Sigmoid colon (tissue), 7 donors: ENCODE results near the gene WDR48. TPM values are rescaled to one million over a fixed set of nuclear protein-coding genes. Genes with fewer than 3 reads are reported as not detected.

Experiments
- DNase-seq: peaks from one replicate; pipeline ENCODE4 v3.0.0-alpha.2; 2019
- H3K27ac ChIP-seq, 4 donors: fragments of 200-600 bp; sonication (generic); one replicate each; pipeline ENCODE4 v1.5.1; 2016 to 2019; ENCODE audit warnings: mild to moderate bottlenecking in 1 of 4
- H3K27me3 ChIP-seq, 3 donors: fragments of 200-600 bp; sonication (generic); one replicate each; pipeline ENCODE4 v1.5.1; 2019; ENCODE audit warnings: mild to moderate bottlenecking in 1 of 3
- H3K36me3 ChIP-seq, 4 donors: fragments of 200-600 bp; sonication (generic); one replicate each; pipeline ENCODE4 v1.5.1; 2016 to 2019
- H3K4me1 ChIP-seq, 4 donors: fragments of 200-600 bp; sonication (generic); one replicate each; pipeline ENCODE4 v1.5.1; 2017 to 2019
- H3K4me3 ChIP-seq, 4 donors: fragments of 200-600 bp; sonication (generic); one replicate each; pipeline ENCODE4 v1.5.1; 2017 to 2019; ENCODE audit warnings: mild to moderate bottlenecking in 2 of 4, moderate library complexity in 1 of 4
- H3K9me3 ChIP-seq, 4 donors: fragments of 200-600 bp in 3 of 4; sonication (generic) in 3 of 4; one replicate each; pipeline versions ENCODE4 v1.5.1 to v1.6.1; 2013 to 2019
- EP300 ChIP-seq, 4 donors: sonication (generic); formaldehyde crosslinking; IDR thresholded peaks; one replicate each; pipeline ENCODE4 v1.6.1; 2017; ENCODE audit warnings: antibody characterized with exemption in 4 of 4
- POLR2A ChIP-seq, 2 donors: fragments of 450-650 bp; IDR thresholded peaks; one replicate each; pipeline ENCODE4 v1.6.1; 2016; ENCODE audit warnings: antibody characterized with exemption in 2 of 2, mild to moderate bottlenecking in 2 of 2, moderate library complexity in 2 of 2
- POLR2AphosphoS5 ChIP-seq, 4 donors: sonication (generic); formaldehyde crosslinking; IDR thresholded peaks; one replicate each; pipeline ENCODE4 v1.6.1; 2017; ENCODE audit warnings: antibody characterized with exemption in 4 of 4
- WGBS, 2 donors: extraction: QIAGEN DNeasy Blood & Tissue Kit; methylation state at CpG; one replicate each; pipeline ENCODE4 v1.1.7; 2013; 5-methylcytosine and 5-hydroxymethylcytosine counted together
- intact Hi-C: fragments of 100-400 bp; cut with DNase I; formaldehyde crosslinking; loops from one replicate; pipeline ENCODE4 v1.15.1; 2023
- polyA plus RNA-seq, 3 donors: library from polyadenylated mRNA; stranded (reverse); fragments of 200-250 nt; gene quantifications; one replicate each; pipeline ENCODE4 v1.2.3, GENCODE V29; 2013
- total RNA-seq, 4 donors: library from RNA; depleted of rRNA; stranded (reverse); fragments of >200 nt; gene quantifications; one replicate each; pipeline ENCODE4 v1.1.0, GENCODE V29; 2016
- TF ChIP-seq, protein P1 (sequence below), 4 experiments: fragments of 450-650 bp in 3 of 4; fragments of 200-600 bp in 1 of 4; IDR thresholded peaks; one replicate each; pipeline ENCODE4 v1.5.1; 2016 to 2019; ENCODE audit warnings: antibody characterized with exemption in 4 of 4, mild to moderate bottlenecking in 3 of 4, moderate library complexity in 2 of 4
- donor health status: healthy with polysubstance abuse.
- donor health status: Bipolar disorder and iron deficiency.
- donor health status: healthy.

WDR48 gene
- total and polyA plus RNA-seq, 7 donors: 15.3 to 50.2 (median 37.4) TPM

DNA sequence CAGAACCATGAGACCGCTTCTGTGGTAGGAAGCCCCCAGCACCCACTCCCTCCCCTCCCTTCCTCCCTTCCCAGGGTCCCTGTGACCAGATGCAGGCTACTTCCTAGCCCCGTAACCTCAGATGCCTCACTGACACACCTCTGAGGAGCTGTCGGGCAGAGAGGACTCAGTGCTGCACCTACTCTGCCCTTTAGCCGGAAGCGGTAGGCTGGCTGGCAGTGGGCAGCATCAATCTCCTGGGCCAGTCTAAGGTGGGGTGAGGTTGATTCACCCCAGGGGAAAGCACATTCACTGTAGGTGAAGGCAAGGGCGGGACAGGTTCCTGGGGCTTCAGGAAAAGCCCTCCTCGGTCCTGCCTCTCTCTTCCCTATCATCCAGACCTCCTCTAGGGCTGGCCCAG, 82.5 kb downstream of the WDR48 start:
- Histone ChIP-seq H3K4me3 (no peak overlapping the region), H3K36me3 (peaks cover 0 to 4% (median 0%) of the 10 kb centered on the region in 4 donors), H3K27me3 (no peaks in the 10 kb centered on the region), H3K4me1 (peaks cover 0 to 10% (median 7%) of the 10 kb centered on the region in 4 donors), H3K27ac (no peak overlapping the region), H3K9me3 (no peaks in the 10 kb centered on the region)
- peak; percentile 44 for DNase-seq
- intact Hi-C loops: no loop called here
- 81 to 86% methylated on average over 7 of the region's 7 CpGs for WGBS, 2 donors
- no peak for TF ChIP-seq POLR2A (IDR thresholded peaks at IDR 0.05)
- no peak for TF ChIP-seq POLR2AphosphoS5 (IDR thresholded peaks at IDR 0.05)
- TF ChIP-seq, protein P1, sequence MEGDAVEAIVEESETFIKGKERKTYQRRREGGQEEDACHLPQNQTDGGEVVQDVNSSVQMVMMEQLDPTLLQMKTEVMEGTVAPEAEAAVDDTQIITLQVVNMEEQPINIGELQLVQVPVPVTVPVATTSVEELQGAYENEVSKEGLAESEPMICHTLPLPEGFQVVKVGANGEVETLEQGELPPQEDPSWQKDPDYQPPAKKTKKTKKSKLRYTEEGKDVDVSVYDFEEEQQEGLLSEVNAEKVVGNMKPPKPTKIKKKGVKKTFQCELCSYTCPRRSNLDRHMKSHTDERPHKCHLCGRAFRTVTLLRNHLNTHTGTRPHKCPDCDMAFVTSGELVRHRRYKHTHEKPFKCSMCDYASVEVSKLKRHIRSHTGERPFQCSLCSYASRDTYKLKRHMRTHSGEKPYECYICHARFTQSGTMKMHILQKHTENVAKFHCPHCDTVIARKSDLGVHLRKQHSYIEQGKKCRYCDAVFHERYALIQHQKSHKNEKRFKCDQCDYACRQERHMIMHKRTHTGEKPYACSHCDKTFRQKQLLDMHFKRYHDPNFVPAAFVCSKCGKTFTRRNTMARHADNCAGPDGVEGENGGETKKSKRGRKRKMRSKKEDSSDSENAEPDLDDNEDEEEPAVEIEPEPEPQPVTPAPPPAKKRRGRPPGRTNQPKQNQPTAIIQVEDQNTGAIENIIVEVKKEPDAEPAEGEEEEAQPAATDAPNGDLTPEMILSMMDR (IDR thresholded peaks at IDR 0.05): no peak
- no peak for TF ChIP-seq EP300 (IDR thresholded peaks at IDR 0.05)

DNA sequence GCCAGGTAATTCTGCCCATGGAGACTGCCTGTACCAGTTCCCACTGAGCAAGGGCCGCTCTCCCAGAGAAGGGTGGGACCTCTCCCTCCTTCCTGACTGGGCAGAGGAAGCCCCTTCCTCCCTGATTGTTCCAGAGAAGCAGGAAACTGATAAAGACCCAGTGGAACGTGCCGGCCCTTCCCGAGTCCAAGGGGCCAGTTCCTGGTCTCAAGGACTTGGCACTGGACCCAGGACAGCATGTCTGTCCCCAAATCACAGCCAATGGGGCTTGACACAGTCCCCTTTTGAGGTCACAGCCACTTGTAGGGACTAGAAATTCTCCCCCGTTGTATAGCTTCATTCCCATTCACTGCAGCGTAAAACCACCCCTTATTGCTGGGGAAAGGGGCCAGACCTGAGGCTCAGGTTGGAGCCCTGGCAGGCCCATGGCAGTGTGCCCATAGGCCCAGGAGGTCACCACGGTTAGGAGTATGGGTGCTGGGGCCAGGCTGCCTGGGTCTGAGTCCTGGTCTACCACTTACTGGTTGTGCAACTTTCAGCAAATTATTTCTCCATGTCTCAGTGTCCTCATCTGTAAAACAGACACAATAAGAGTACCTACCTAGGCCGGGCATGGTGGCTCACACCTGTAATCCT, 83.5 kb downstream of the WDR48 start:
- peaks cover 0 to 6% (median 0%) of the 10 kb centered on the region in 4 donors for H3K36me3 ChIP-seq
- H3K27ac ChIP-seq: no peak overlapping the region

DNA sequence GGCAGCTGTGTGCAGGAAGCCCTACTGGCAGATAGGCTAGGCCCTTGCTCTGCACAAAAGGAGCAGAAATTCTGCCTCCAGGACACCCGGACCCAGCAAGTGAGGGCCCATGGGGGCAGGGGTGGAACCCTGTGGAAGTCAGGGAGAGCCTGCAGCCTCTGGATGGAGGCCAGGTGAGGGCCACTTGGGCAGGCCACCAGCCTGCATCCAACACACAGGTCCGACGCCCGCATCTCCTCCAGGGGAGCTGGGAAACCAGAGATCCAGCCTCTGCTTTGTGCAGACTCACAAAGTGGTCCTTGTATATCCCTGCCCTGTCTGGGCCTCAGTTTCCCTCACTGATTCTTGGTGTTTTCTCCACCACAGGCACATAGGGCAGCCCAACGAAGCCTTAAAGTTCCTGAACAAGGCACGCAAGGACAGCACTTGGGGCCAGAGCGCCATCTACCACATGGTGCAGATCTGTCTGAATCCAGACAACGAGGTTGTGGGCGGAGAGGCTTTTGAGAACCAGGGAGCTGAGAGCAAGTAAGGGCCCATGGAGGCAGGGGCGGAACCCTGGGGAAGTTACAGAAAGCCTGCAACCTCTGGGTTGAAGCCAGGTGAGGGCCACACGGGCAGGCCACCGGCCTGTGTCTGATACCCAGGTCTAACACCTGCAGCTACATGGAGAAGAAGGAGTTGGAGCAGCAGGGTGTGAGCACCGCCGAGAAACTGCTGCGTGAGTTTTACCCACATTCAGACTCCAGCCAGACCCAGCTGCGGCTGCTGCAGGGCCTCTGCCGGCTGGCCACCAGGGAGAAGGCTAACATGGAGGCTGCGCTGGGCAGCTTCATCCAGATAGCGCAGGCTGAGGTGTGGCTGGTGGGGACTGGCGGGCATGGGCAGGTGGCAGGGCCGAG, 85.0 kb downstream of the WDR48 start:
- Histone ChIP-seq H3K4me3 (no peak overlapping the region), H3K9me3 (no peaks in the 10 kb centered on the region), H3K27me3 (no peaks in the 10 kb centered on the region), H3K36me3 (peaks cover 0 to 21% (median under 1%) of the 10 kb centered on the region in 4 donors), H3K27ac (no peak overlapping the region), H3K4me1 (peaks cover 0 to 35% (median 25%) of the 10 kb centered on the region in 4 donors)
- WGBS, 2 donors: 92 to 93% methylated on average over 21 of the region's 21 CpGs
- intact Hi-C loops: no loop called here
- no peak for TF ChIP-seq EP300 (IDR thresholded peaks at IDR 0.05)
- no peak for TF ChIP-seq POLR2A (IDR thresholded peaks at IDR 0.05)
- no peak for TF ChIP-seq POLR2AphosphoS5 (IDR thresholded peaks at IDR 0.05)
- TF ChIP-seq, protein P1 (IDR thresholded peaks at IDR 0.05): no peak
- peak; percentile 64 for DNase-seq

More for the DNA sequence above, 83.5 kb downstream of the WDR48 start:
- peak; percentile 62 for DNase-seq
- intact Hi-C loops: no loop called here
- WGBS, 2 donors: 69 to 81% methylated on average over 8 of the region's 8 CpGs
- peak in 3 of 4 donors; percentile 15 to 37 (median 19) for TF ChIP-seq POLR2AphosphoS5 (IDR thresholded peaks at IDR 0.05)
- TF ChIP-seq, protein P1 (IDR thresholded peaks at IDR 0.05): no peak
- peak in 1 of 4 donors; percentile 21 for TF ChIP-seq EP300 (IDR thresholded peaks at IDR 0.05)
- no peak for TF ChIP-seq POLR2A (IDR thresholded peaks at IDR 0.05)
- peaks cover 0 to 20% (median 14%) of the 10 kb centered on the region in 4 donors for H3K4me1 ChIP-seq
- H3K9me3 ChIP-seq: no peaks in the 10 kb centered on the region
- no peaks in the 10 kb centered on the region for H3K27me3 ChIP-seq
- H3K4me3 ChIP-seq: no peak overlapping the region

DNA sequence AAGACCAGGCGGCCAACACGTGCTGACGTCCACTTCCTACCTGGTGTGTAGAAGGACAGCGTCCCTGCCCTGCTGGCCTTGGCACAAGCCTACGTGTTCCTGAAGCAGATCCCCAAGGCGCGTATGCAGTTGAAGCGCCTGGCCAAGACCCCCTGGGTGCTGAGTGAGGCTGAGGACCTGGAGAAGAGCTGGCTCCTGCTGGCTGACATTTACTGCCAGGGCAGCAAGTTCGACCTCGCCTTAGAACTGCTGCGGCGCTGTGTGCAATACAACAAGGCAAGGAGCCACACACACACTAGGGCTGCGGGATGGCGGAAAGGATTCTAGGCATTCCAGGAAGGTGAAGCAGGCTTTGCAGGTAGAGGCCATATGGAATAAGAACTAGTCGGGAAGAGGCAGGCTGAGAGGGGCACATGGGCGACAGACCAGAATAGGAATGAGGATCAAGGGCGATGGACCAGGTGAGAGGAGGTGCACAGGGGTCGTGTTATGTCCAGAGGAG, 85.7 kb downstream of the WDR48 start:
- no peak overlapping the region for H3K27ac ChIP-seq
- H3K4me1 ChIP-seq: peaks cover 0 to 42% (median 32%) of the 10 kb centered on the region in 4 donors
- 96% methylated on average over 18 of the region's 18 CpGs for WGBS, 2 donors
- H3K27me3 ChIP-seq: no peaks in the 10 kb centered on the region
- DNase-seq: peak; percentile 62
- no peaks in the 10 kb centered on the region for H3K9me3 ChIP-seq
- no peak overlapping the region for H3K4me3 ChIP-seq
- intact Hi-C loops: no loop called here
- H3K36me3 ChIP-seq: peaks cover 3 to 28% (median 7%) of the 10 kb centered on the region in 4 donors
- TF ChIP-seq POLR2A (IDR thresholded peaks at IDR 0.05) (no peak), POLR2AphosphoS5 (IDR thresholded peaks at IDR 0.05) (no peak), EP300 (IDR thresholded peaks at IDR 0.05) (no peak)
- TF ChIP-seq, protein P1 (IDR thresholded peaks at IDR 0.05): no peak
